GM18505 (cell line): ENCODE data around the gene AHCYL2.
"Not testable (repeated sequence)": the region's sequence is repeated elsewhere in the genome, so short reads cannot be mapped to it uniquely, and the experiment has no call there.

Experiments used
- ATAC-seq: cut with Tn5 transposase; IDR thresholded peaks from one replicate; pipeline ENCODE4 v1.9.1; 2021; ENCODE audit not compliant: unreplicated experiment
- POLR2A ChIP-seq: IDR thresholded peaks from 4 replicates; pipeline ENCODE4 v1.6.1; 2011; ENCODE audit warnings: borderline replicate concordance; ENCODE audit not compliant: insufficient read depth, insufficient read length; ENCODE audit errors: extremely low read depth

The AHCYL2 gene

DNA sequence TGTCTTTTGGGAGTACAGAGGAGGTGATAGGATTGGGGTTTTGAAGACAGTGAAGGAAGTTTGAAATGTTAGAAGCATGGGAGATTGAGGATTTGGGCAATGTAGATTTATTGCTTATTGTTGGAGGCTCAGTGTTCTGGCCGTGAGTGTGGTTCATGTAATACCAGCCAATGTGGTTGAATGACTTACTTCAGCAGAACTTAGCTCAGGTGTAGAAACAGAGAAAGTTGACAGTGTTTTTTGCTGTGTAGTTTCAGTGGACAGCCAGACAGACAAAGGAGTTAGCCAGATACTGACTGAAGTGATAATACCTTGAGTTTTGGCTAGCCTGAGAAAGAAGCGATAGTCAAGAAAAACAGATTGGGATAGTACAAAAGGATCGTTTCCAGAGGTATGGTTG, 88.5 kb downstream of the AHCYL2 start:
- no peak for TF ChIP-seq POLR2A
- no peak for ATAC-seq

DNA sequence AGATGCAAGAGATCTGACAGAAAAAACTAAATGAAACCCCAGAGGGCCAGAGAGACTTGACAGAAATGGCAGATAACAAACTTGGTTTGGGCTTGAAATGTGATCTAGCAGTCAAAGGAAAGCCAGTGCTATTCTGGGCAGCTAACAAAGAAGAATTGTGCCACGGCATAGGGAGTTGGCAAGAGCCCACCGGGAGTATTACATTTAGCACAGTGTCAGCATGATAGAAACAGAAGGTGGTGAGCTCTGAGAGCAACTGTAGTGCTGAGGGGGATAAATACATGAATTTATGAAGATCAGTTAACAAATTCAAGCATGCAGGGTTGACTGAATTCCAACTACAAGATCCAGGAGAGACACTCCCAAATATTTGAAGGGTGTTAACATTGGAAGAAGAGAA, 91.1 kb downstream of the AHCYL2 start:
- ATAC-seq, result no peak
- no peak for TF ChIP-seq POLR2A

DNA sequence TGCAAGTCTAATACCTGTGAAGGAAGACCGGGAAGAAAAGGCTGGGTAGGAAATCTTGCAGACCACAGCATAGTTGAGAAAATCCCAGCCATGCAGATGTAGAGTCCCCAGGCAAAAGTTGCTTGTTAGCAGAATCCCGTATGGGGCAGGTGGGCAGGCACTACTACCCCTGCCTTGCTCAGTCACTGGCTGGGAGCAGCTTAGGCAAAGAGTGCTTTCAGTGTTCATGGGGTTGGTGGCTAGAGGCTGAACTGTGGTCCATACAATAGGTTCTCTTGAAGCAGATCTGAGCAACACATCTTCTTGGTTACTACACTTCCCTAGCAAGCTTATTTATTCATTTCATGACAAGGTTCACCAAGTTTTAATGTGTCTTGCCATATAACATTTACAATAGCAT, 92.6 kb downstream of the AHCYL2 start:
- ATAC-seq, result no peak
- no peak for TF ChIP-seq POLR2A

- TF ChIP-seq POLR2A, result no peak
- ATAC-seq, result no peak
Observed at GRCh38 chr7:129327076-129327475, 102.2 kb downstream of the AHCYL2 start.

DNA sequence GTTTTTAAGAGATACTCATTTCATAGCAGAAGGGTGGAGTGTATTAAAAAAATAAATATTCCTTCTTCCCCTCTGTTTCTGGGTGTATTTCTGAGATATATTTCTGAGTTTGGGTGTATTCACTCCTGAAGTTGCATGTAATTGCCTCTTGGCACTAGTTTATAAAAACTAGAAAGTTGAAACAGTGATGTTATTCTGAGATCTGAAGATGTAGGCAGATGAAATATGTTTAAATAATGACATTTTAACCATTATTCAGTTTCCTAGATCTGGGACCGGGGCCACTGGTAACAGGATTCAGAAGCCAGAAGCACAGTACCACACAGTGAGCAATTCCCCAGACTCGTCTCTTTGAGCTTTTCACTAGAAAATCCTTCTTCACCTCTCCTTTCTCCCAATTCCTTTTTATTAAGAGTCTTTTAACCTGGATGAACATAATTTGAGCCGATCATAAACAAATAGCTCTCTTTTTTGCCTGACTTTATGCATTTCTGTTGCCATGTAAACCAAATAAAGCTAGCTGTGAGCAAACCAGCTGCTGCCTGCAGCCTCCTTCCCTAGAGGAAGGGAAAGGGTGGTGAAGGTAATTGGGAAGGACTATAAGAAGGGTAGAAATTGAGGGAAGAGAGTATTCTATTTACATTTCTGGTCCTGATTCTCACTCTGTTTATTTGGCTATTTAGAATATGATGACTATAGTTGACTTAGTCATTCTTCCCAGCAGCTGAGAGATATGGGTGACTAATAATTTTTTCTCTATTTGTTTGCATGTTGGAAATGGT, 107.6 kb downstream of the AHCYL2 start:
- ATAC-seq, result no peak
- TF ChIP-seq POLR2A, result no peak

DNA sequence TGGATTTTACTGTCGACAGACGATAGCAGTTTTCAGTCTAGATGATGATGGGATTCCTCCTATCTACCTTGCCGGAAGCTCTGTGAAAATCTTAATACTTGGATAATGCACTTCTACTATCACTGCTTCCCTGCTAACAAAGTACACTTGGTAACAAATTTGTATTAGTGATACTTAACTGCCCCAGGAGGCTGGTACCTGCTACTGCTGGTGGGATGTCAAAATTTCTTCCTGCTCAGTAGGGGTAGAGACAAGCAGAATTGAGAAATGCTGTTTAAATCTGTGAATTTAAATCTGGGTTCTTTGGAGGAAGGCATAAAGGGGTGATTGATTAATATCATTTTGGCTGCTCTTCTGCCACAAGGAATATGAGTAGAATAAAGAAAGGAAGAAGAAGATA, 109.6 kb downstream of the AHCYL2 start:
- no peak for ATAC-seq
- TF ChIP-seq POLR2A, result no peak

DNA sequence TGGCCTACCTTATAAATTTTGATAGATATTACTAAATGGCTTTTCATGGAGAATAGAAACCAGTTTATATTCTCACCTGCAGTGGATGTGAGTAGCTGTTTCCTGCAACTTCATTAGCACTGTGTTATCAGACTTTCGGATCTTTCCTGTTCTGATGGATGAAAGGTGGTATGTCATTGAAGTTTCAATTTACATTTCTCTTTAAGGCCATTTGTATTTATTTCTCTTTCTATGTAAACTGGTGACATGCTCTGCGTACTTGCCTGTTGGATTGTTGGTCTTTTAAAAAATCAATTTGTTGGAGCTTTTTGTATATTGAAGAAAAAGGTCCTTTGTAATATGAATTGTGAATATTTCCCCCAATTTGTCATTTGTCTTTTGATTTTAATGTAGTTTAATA, 113.6 kb downstream of the AHCYL2 start:
- TF ChIP-seq POLR2A, result no peak
- no peak for ATAC-seq

GRCh38 chr7:129341212-129341611, 116.4 kb downstream of the AHCYL2 start:
- no peak for TF ChIP-seq POLR2A
- no peak for ATAC-seq

- no peak for ATAC-seq
Observed at GRCh38 chr7:129341816-129342806, 117.3 kb downstream of the AHCYL2 start.

DNA sequence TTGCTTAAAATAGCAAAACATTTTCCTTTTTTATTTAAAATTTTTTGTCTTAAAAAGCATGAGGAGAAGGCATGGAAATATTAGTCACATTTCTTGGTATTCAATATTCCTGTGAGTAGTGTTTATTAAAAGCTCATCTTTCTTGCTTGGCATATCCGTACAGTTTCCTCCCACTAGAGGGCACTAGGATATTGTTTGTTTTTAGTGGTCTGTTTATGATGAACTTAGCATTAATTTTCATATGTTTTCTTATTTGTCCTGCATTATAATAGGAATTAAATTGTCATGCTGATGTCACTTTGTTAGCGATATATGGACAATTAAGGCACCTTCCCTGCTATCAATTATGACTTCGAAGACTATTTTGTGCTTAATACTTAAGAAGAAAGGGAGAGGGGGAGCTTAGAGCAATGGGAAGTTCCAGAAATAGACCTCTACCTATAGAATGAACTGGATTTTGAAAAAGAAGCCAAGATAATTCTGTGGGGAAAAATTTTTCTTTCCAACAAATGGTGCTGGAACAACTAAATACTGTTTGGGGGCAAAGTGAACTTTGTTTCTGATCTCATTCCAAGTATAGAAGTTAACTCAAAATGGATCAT, 118.4 kb downstream of the AHCYL2 start:
- no peak for TF ChIP-seq POLR2A
- ATAC-seq, result no peak

More at GRCh38 chr7:129341816-129342806, 117.3 kb downstream of the AHCYL2 start:
- no peak for TF ChIP-seq POLR2A

DNA sequence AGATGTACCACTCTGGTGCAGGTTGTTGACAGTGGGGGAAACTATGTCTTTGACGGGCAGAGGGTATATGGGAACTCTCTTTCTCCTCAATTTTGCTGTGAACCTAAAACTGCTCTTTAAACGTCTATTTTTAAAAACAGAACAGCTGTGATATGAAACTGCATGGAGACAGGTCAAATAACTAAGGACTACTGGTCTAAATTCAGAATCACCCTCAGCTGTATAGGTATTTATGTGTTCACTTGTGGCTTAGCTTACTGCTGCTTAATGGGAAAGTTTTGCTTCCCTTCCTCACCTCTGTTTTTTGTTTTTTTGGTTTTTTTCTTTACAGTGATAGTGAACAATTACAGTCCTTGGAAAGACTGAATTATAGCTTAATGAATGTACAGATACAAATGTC, 122.5 kb downstream of the AHCYL2 start:
- no peak for ATAC-seq
- no peak for TF ChIP-seq POLR2A

DNA sequence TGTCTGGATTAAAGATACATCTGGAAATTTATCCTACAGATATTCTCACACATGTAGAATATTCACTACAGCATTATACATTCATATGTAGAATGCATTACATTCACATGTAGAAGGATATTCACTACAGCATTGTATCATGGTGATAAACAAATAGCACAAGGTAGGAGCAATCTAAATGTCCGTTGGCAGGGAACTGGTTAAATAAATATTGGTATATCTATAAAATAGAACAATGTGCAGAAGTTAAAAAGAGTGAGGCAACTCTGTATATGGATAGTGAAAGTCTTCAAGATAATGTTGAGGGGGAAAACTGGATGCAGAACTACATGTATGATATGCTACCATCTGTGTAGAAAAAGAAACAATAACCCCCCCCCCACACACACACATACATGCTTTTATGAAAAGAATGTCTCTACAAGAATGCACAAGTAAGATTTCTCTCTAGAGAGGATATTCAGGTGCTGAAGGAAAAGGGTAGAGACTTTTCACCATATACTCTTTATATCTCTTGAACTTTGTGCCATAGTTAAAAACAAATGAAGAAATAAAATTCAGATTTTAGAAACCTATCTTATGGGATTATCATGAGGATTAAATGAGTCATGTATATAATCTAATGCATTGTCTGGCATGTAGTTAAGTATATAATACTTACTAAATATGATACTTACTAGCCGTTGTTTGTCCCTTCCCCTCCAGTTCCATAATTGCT, 123.4 kb downstream of the AHCYL2 start:
- no peak for ATAC-seq
- TF ChIP-seq POLR2A, result no peak

GRCh38 chr7:129351320-129351719, 126.5 kb downstream of the AHCYL2 start:
- ATAC-seq, result no peak
- no peak for TF ChIP-seq POLR2A

DNA sequence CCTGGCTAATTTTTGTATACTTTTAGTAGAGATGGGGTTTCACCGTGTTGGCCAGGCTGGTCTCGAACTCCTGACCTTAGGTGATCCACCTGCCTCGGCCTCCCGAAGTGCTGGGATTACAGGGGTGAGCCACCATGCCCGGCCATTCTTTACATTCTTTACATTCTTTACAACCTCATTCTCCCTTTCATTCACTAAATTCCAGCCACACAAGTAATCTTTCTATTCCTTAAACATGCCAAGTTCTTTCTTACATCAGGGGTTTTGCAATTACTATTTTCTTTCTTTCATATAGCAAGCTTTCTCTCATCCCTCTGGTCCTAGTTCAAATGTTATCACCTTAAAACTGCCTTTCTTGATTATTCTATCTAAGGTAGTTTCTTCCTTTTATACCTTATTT, 128.3 kb downstream of the AHCYL2 start:
- ATAC-seq, result not testable (repeated sequence)
